Type B pancreatic cell (in vitro differentiated cells): Measurements from ENCODE around the gene RFTN1. TPM values are rescaled to one million over a fixed set of nuclear protein-coding genes. Genes with fewer than 3 reads are reported as not detected.

Experiments
- DNase-seq: peaks from one replicate; pipeline ENCODE4 v3.0.0; 2021; ENCODE audit warnings: mixed read lengths; ENCODE audit not compliant: unreplicated experiment; ENCODE audit errors: extremely low spot score
- H3K27ac Mint-ChIP-seq: 2 replicates; pipeline ENCODE4 v1.8.0; 2021; ENCODE audit warnings: mild to moderate bottlenecking, mixed read lengths
- H3K27me3 Mint-ChIP-seq: 2 replicates; pipeline ENCODE4 v1.8.0; 2021; ENCODE audit warnings: mixed read lengths
- H3K36me3 Mint-ChIP-seq: 2 replicates; pipeline ENCODE4 v1.8.0; 2021; ENCODE audit warnings: mixed read lengths
- H3K4me1 Mint-ChIP-seq: one replicate; pipeline ENCODE4 v1.8.0; 2021; ENCODE audit warnings: mixed read lengths; ENCODE audit not compliant: unreplicated experiment
- H3K4me3 Mint-ChIP-seq: 2 replicates; pipeline ENCODE4 v1.8.0; 2021; ENCODE audit warnings: mild to moderate bottlenecking, mixed read lengths
- H3K9me3 Mint-ChIP-seq: 2 replicates; pipeline ENCODE4 v1.8.0; 2021; ENCODE audit warnings: mixed read lengths
- total RNA-seq: library from RNA; stranded (reverse); gene quantifications from 2 replicates; pipeline ENCODE4 v1.2.1, GENCODE V29; 2021; ENCODE audit warnings: low replicate concordance
- TF ChIP-seq, protein P1 (sequence below): fragments of 200-600 bp; sonication (generic); conservative IDR thresholded peaks from 2 replicates; pipeline ENCODE4 v1.5.0; 2021; ENCODE audit warnings: antibody characterized with exemption, mild to moderate bottlenecking

The RFTN1 gene
- total RNA-seq, 1 donor from 2014 or later = 18.3 TPM

DNA sequence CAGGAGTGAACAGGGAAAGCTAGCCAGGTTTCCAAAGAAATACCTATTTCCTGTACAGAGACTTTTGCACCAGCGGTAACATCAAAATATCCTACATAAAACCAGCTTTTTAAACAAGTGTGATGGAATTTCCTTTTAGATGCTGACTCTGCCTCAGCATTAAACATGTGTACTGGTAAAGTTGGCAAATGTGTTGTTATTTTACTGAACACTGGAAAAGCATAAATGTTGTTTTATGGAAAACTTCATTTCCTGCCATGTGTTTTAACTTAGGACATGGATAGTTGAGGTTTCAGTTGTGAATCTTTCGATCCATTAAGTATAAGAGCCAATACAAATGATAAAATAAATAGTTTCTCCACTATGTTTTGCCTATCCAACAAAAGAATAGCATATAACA lies 232.8 kb downstream of the RFTN1 start:
- H3K4me3 Mint-ChIP-seq = no peak overlapping the region
- no peaks in the 10 kb centered on the region for H3K27me3 Mint-ChIP-seq
- no peaks in the 10 kb centered on the region for H3K9me3 Mint-ChIP-seq
- TF ChIP-seq, protein P1, sequence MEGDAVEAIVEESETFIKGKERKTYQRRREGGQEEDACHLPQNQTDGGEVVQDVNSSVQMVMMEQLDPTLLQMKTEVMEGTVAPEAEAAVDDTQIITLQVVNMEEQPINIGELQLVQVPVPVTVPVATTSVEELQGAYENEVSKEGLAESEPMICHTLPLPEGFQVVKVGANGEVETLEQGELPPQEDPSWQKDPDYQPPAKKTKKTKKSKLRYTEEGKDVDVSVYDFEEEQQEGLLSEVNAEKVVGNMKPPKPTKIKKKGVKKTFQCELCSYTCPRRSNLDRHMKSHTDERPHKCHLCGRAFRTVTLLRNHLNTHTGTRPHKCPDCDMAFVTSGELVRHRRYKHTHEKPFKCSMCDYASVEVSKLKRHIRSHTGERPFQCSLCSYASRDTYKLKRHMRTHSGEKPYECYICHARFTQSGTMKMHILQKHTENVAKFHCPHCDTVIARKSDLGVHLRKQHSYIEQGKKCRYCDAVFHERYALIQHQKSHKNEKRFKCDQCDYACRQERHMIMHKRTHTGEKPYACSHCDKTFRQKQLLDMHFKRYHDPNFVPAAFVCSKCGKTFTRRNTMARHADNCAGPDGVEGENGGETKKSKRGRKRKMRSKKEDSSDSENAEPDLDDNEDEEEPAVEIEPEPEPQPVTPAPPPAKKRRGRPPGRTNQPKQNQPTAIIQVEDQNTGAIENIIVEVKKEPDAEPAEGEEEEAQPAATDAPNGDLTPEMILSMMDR = no peak
- DNase-seq = no peak
- H3K4me1 Mint-ChIP-seq = no peaks in the 10 kb centered on the region
- no peak overlapping the region for H3K27ac Mint-ChIP-seq
- peaks cover 10% of the 10 kb centered on the region for H3K36me3 Mint-ChIP-seq

DNA sequence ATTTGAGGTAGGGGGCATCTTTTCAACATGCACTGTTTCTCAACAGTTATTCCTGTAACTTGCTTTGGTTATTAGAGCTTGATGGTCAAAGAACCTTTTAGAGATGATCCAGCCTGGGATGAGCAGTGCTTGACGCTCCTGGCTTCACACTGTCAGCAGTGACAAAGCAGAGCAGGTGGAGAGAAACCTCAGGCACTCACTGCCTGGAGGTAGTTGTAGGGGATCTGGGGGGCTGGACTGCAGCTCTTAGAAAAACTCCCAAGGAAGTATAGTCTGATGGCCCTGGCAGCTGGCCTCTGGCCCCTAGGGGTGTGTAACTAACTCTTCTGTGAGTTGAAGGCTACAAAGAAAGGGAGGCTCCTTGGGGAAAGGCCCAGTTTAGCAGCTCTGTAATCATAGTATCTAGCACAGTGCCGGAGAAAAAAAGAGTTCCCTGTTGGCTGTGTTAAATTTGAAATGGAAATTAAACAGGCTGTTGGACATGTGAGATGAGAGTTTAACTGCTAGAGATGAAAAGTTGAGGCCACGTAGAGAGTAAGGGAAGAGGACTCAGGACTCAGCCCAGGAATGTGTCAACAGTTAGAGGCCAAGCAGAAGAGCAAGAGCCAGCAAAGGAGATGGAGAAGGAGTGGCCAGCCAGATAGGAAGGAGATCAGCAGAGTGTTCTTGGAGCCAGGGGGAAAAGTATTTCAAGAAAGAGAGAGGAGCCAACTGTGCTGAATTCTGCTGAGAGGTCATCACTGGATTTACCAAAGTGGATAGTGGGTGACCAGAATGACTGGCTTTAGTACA lies 234.3 kb downstream of the RFTN1 start:
- Mint-ChIP-seq H3K36me3 (peaks cover 14% of the 10 kb centered on the region), H3K4me1 (no peaks in the 10 kb centered on the region), H3K4me3 (no peak overlapping the region), H3K9me3 (no peaks in the 10 kb centered on the region), H3K27me3 (no peaks in the 10 kb centered on the region), H3K27ac (no peak overlapping the region)
- TF ChIP-seq, protein P1 = no peak
- no peak for DNase-seq

DNA sequence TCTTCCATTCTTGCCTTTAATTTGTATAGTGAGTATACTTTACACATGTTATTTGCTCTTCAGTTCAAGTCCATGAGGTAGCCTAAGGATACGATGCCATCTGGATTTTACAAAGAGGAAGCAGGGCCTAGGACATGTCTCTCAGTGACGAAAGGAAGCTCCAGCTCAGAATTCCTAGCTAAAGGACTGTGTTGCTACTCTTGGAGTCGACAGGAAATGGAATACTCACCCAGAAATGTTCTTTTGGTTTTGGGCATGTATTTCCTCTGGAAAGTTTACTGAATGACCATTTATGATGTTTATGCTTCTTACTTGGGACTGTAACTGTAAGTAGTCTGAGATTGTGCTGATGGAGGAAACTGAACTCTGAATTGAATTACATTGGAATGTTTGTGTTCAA lies 236.0 kb downstream of the RFTN1 start:
- Mint-ChIP-seq H3K27me3 (no peaks in the 10 kb centered on the region), H3K9me3 (no peaks in the 10 kb centered on the region), H3K4me1 (no peaks in the 10 kb centered on the region), H3K36me3 (peaks cover 13% of the 10 kb centered on the region), H3K27ac (no peak overlapping the region), H3K4me3 (no peak overlapping the region)
- DNase-seq = no peak
- TF ChIP-seq, protein P1 = no peak

DNA sequence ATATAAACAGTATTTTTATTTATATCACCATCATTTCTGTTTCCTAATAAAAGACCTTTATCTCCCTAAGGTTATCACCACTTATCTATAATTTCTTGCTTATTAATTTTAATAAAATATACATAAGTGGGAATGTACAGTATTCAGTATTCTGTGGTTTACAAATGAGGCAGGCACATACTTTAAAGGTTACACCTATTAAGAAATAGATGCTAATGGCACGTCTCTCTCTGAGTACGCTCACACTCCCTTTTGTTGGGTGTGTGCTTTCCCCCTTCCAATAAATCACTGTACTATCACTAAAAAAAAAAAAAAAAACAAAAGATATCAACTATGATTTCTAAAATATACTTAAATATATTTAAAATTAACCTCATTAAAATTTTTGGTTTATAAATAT lies 239.6 kb downstream of the RFTN1 start:
- no peak overlapping the region for H3K4me3 Mint-ChIP-seq
- TF ChIP-seq, protein P1 = no peak
- H3K27me3 Mint-ChIP-seq = no peaks in the 10 kb centered on the region
- no peaks in the 10 kb centered on the region for H3K4me1 Mint-ChIP-seq
- no peak overlapping the region for H3K27ac Mint-ChIP-seq
- H3K9me3 Mint-ChIP-seq = no peaks in the 10 kb centered on the region
- DNase-seq = no peak
- H3K36me3 Mint-ChIP-seq = peaks cover 9% of the 10 kb centered on the region

DNA sequence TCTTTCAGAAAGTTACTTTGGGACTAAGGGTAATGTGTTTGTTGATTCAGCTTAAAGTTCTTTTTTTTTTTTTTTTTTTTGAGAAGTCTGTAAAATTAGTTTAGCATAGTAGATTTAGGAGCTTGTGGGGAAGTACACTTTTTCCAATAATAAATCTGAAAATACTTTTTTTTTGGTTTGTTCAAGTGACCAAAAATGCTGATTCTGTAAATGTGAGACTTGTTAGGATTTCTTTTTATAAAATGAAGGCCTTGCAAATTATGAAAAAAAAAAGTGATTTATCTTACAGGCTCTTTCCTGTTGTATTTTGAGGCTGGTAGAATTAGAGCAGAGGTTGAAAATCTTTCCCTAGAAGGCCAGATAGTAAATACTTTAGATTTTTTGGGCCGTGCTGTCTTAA lies 240.9 kb downstream of the RFTN1 start:
- Mint-ChIP-seq H3K9me3 (no peaks in the 10 kb centered on the region), H3K36me3 (peaks cover 7% of the 10 kb centered on the region), H3K27ac (no peak overlapping the region), H3K27me3 (no peaks in the 10 kb centered on the region), H3K4me1 (peaks cover 2% of the 10 kb centered on the region), H3K4me3 (no peak overlapping the region)
- TF ChIP-seq, protein P1 = no peak
- DNase-seq = no peak
